Parathyroid adenoma (tissue), 2 donors: ENCODE results near the gene CMTM8.

Experiments used
- H2AFZ ChIP-seq: fragments of 300-600 bp; sonication (generic); one replicate; pipeline ENCODE4 v1.7.0; 2017; ENCODE audit warnings: antibody characterized with exemption, mild to moderate bottlenecking
- H3K27ac ChIP-seq: fragments of 300-600 bp; sonication (generic); one replicate; pipeline ENCODE4 v1.7.0; 2017
- H3K27me3 ChIP-seq: fragments of 300-600 bp; sonication (generic); one replicate; pipeline ENCODE4 v1.7.0; 2017; ENCODE audit warnings: low read length; ENCODE audit not compliant: control insufficient read depth, insufficient read depth
- H3K36me3 ChIP-seq: fragments of 300-600 bp; sonication (generic); one replicate; pipeline ENCODE4 v1.7.0; 2017; ENCODE audit warnings: low read length; ENCODE audit not compliant: control insufficient read depth, insufficient read depth
- H3K4me1 ChIP-seq: fragments of 300-600 bp; sonication (generic); one replicate; pipeline ENCODE4 v1.7.0; 2017; ENCODE audit warnings: control low read depth
- H3K4me2 ChIP-seq: fragments of 300-600 bp; sonication (generic); one replicate; pipeline ENCODE4 v1.7.0; 2017; ENCODE audit warnings: low read length
- H3K4me3 ChIP-seq: fragments of 300-600 bp; sonication (generic); one replicate; pipeline ENCODE4 v1.7.0; 2017; ENCODE audit warnings: low read depth, low read length
- H3K79me2 ChIP-seq: fragments of 300-600 bp; sonication (generic); one replicate; pipeline ENCODE4 v1.7.0; 2017; ENCODE audit warnings: control low read depth
- H3K9ac ChIP-seq: fragments of 300-600 bp; sonication (generic); one replicate; pipeline ENCODE4 v1.7.0; 2017; ENCODE audit warnings: mild to moderate bottlenecking
- H3K9me3 ChIP-seq: fragments of 300-600 bp; sonication (generic); one replicate; pipeline ENCODE4 v1.7.0; 2017; ENCODE audit warnings: low read length; ENCODE audit not compliant: control insufficient read depth
- TF ChIP-seq, protein P1 (sequence below): fragments of 300-600 bp; sonication (generic); IDR thresholded peaks from one replicate; pipeline ENCODE4 v1.7.0; 2017; ENCODE audit warnings: antibody characterized with exemption, mild to moderate bottlenecking
- donor health status: primary hyperparathyroidism.

CMTM8 gene

DNA sequence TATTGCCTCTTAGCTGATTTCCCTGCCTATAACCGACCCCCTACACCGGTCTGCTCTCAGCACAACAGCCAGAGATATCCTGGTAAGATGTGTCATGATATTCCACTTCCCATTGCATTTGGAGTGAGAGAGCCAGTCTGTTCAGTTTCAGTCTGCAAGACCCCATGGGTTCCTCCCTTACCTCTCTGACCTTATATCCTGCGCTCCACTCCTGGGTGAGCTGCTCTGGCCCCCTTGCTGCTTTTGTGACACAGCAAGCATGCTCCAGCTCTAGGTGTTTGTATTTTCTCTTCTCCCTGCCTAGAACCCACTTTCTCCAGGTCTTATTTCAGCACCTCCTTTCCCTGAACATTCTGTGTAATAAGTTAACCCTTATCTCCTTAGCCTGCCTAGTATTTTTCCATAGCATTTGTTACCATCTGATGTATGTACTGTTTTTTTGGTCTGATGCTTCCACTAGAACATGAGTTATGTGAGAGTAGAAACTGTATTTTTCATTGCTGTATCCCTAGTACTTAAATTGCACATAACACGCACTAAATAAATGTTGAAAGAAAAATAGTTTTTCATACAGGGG, 44.2 kb downstream of the CMTM8 start:
- Histone ChIP-seq H2AFZ (no peak overlapping the region), H3K27ac (peak overlapping the region; percentile 93), H3K9me3 (no peaks in the 10 kb centered on the region), H3K27me3 (no peaks in the 10 kb centered on the region), H3K4me2 (no peak overlapping the region), H3K4me1 (peaks cover 41% of the 10 kb centered on the region), H3K36me3 (no peaks in the 10 kb centered on the region), H3K79me2 (peaks cover 2% of the 10 kb centered on the region), H3K4me3 (no peak overlapping the region), H3K9ac (no peak overlapping the region)
- TF ChIP-seq, protein P1, sequence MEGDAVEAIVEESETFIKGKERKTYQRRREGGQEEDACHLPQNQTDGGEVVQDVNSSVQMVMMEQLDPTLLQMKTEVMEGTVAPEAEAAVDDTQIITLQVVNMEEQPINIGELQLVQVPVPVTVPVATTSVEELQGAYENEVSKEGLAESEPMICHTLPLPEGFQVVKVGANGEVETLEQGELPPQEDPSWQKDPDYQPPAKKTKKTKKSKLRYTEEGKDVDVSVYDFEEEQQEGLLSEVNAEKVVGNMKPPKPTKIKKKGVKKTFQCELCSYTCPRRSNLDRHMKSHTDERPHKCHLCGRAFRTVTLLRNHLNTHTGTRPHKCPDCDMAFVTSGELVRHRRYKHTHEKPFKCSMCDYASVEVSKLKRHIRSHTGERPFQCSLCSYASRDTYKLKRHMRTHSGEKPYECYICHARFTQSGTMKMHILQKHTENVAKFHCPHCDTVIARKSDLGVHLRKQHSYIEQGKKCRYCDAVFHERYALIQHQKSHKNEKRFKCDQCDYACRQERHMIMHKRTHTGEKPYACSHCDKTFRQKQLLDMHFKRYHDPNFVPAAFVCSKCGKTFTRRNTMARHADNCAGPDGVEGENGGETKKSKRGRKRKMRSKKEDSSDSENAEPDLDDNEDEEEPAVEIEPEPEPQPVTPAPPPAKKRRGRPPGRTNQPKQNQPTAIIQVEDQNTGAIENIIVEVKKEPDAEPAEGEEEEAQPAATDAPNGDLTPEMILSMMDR = no peak

DNA sequence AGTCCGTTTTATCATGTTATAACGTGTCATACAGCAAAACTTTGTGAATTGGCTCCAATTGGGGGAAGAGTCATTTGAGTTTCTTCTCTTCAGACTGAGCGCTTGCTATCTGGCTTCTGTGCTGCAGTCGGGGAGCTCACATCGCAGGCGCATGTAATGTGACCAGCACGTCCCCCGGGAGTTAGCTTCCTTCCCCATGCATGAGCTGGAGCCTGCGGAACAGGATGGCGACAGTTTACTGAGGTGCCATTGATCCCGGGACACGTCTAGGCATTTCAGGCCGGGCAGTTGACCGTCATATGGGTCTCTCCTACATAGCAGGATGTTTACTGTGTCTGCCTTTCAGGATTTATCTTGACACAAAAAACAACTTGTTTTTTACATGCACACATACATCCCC, 44.8 kb downstream of the CMTM8 start:
- H2AFZ ChIP-seq = no peak overlapping the region
- H3K27ac ChIP-seq = peak overlapping the region; percentile 93
- no peaks in the 10 kb centered on the region for H3K27me3 ChIP-seq
- no peak overlapping the region for H3K9ac ChIP-seq
- no peak overlapping the region for H3K4me3 ChIP-seq
- H3K4me2 ChIP-seq = no peak overlapping the region
- no peaks in the 10 kb centered on the region for H3K36me3 ChIP-seq
- TF ChIP-seq, protein P1 = no peak
- peaks cover 45% of the 10 kb centered on the region for H3K4me1 ChIP-seq
- H3K79me2 ChIP-seq = peaks cover 2% of the 10 kb centered on the region
- no peaks in the 10 kb centered on the region for H3K9me3 ChIP-seq

DNA sequence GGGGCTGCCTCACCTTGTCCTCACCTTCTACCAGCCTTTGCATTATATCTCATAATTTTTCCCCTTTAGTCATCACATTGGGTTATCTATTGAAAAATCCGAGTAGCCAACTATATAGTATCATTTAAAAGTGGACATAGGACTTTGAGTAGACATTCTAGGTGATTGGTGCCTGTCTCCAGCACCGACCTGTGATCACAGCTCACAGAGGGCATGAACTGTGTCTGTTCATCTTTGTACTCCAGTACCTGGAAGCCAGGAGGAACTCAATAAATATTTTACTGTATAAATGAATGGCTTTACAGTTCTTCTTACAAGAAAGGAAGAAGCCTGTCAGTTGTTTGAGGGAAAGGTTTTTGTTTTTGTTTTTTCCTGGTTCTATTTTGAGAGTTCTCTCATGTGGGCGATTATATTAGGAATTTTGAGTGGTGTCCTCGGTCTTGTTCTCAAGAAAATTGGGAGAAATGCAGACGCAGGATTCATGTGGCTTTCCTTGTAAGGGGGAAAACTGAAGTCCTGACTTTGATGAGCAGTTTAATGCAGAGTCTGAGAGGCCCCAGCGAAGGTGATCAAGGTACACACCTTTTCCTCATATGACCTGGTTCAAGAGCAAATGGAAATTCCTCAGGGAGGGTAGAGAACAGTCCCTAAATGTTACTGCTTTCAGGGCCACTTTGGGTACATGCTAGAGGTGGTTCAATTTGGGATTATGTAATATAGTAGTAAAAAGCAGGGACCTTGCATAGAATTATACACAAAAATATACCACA, 46.1 kb downstream of the CMTM8 start:
- Histone ChIP-seq H3K36me3 (no peaks in the 10 kb centered on the region), H2AFZ (peak overlapping the region; percentile 73), H3K4me2 (peak overlapping the region; percentile 20), H3K4me1 (peaks cover 55% of the 10 kb centered on the region), H3K9ac (no peak overlapping the region), H3K27me3 (no peaks in the 10 kb centered on the region), H3K79me2 (peaks cover 8% of the 10 kb centered on the region), H3K9me3 (no peaks in the 10 kb centered on the region), H3K27ac (peak overlapping the region; percentile 93), H3K4me3 (no peak overlapping the region)
- TF ChIP-seq, protein P1 = no peak

DNA sequence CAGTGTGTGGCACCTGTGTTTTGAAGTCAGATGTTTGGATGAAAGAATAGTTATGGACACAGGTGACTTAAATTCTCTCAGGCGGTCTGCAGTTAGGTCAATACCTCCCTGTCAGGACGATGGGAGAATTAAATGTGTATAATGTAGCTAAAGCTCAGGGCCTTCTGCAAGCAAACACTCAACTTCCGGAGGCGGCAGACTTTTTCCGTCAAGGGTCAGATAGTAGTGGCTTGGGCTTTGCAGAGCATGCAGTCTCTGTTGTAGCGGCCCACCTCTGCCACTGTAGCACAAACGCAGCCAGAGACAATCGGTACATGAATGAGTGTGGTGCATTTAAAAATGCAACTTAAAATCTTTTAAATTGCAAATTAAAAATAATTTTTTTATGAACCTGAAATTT, 47.4 kb downstream of the CMTM8 start:
- Histone ChIP-seq H3K79me2 (peaks cover 13% of the 10 kb centered on the region), H3K4me1 (peaks cover 66% of the 10 kb centered on the region), H3K9ac (no peak overlapping the region), H3K27ac (peak overlapping the region; percentile 93), H3K4me2 (peak overlapping the region; percentile 46), H2AFZ (peak overlapping the region; percentile 23), H3K36me3 (no peaks in the 10 kb centered on the region), H3K27me3 (no peaks in the 10 kb centered on the region), H3K9me3 (no peaks in the 10 kb centered on the region), H3K4me3 (no peak overlapping the region)
- TF ChIP-seq, protein P1 = no peak

- peaks cover 14% of the 10 kb centered on the region for H3K79me2 ChIP-seq
- H3K9me3 ChIP-seq = no peaks in the 10 kb centered on the region
- H3K4me1 ChIP-seq = peaks cover 77% of the 10 kb centered on the region
- TF ChIP-seq, protein P1 = no peak
- no peak overlapping the region for H3K4me2 ChIP-seq
- no peak overlapping the region for H3K4me3 ChIP-seq
- H2AFZ ChIP-seq = no peak overlapping the region
- no peaks in the 10 kb centered on the region for H3K36me3 ChIP-seq
- H3K27me3 ChIP-seq = no peaks in the 10 kb centered on the region
- H3K9ac ChIP-seq = no peak overlapping the region
- H3K27ac ChIP-seq = peak overlapping the region; percentile 93
Measured at GRCh38 chr3:32288819-32289218, 50.3 kb downstream of the CMTM8 start.
